HCT116 (cell line): ENCODE results near the gene DNAJB1. TPM values are rescaled to one million over a fixed set of nuclear protein-coding genes. Genes with fewer than 3 reads are reported as not detected.

Experiments used
- CTCF ChIP-seq, 3 experiments: fragments of 200-600 bp in 1 of 3; sonication (generic) in 1 of 3; IDR thresholded peaks in 2 of 3; conservative IDR thresholded peaks in 1 of 3; 2 replicates each; pipeline ENCODE4 v1.5.1; 2012 to 2017; ENCODE audit warnings: low read depth in 2 of 3, low read length in 2 of 3, antibody characterized with exemption in 1 of 3, borderline replicate concordance in 1 of 3, control low read depth in 1 of 3, mild to moderate bottlenecking in 1 of 3, mixed read lengths in 1 of 3, mixed run types in 1 of 3, moderate library complexity in 1 of 3; ENCODE audit not compliant: insufficient read depth in 1 of 3
- EZH2 ChIP-seq: fragments of 200-600 bp; sonication (generic); IDR thresholded peaks from 2 replicates; pipeline ENCODE4 v1.6.1; 2017; ENCODE audit warnings: antibody characterized with exemption, mixed run types
- FOSL1 ChIP-seq: IDR thresholded peaks from 2 replicates; pipeline ENCODE4 v1.6.1; 2012; ENCODE audit warnings: low read depth
- JUND ChIP-seq: IDR thresholded peaks from 2 replicates; pipeline ENCODE4 v1.6.1; 2012
- MAX ChIP-seq: IDR thresholded peaks from 2 replicates; pipeline ENCODE4 v1.6.1; 2012
- REST ChIP-seq: IDR thresholded peaks from 2 replicates; pipeline ENCODE4 v1.6.1; 2012; ENCODE audit warnings: low read depth
- total RNA-seq: library from RNA; stranded (reverse); gene quantifications from one replicate; pipeline ENCODE4 v1.2.1, GENCODE V29; 2021; ENCODE audit not compliant: unreplicated experiment

Gene DNAJB1
- total RNA-seq, 1 experiment from 2014 or later: 175 TPM

DNA sequence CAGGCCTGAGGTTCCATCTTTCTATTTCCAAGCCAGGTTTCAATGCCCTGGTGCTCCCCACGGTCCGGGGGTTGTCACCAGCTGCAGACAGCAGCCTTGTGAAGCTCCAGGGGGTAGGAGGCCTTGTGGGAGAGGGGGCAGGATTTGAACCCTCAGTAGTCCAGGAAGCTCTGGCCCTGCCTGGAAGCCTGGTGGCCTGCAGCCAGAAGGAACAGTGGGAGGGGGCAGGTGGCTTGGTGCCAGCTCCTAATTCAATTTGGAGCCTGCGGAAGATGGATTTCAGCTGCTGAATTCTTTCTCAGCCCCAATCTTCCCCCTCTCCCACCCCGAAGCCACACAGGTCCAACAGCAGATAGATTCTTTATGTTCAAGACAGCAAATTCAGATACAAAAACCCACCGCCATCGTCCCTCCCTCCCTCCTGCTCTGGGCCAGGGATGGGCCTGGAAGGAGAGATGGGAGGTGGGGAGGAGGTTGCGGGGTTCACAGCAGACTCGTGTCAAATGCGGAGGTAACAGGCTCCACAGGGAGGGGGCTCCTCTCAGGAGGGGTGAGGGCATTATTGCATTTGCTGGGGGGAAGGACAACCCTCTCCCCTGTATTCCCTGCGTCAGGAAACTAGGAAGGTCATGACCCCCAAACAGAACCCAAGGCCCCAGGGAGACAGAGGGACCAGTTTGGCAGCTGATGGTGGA, 40.6 kb downstream of the DNAJB1 start (continued):
- TF ChIP-seq REST: no peak
- no peak for TF ChIP-seq EZH2
- TF ChIP-seq FOSL1: no peak
- no peak for TF ChIP-seq CTCF (IDR thresholded peaks at IDR 0.05 in 2 of 3, conservative IDR thresholded peaks at IDR 0.05 in 1 of 3; ENCODE audit: borderline replicate concordance in 1 of 3, insufficient read depth in 1 of 3, low read depth in 2 of 3, low read length in 2 of 3)
- TF ChIP-seq MAX: no peak
- no peak for TF ChIP-seq JUND
